ENCODE results near the gene BABAM2. TPM values are rescaled to one million over a fixed set of nuclear protein-coding genes. Genes with fewer than 3 reads are reported as not detected.

Gene BABAM2
- total RNA-seq, 1 experiment from 2014 or later = 43.5 TPM

- TF ChIP-seq CTCF (IDR thresholded peaks at IDR 0.05; ENCODE audit: unreplicated experiment) = no peak
- no peak overlapping the region for H3K27ac Mint-ChIP-seq (ENCODE audit: unreplicated experiment)
- H3K4me1 Mint-ChIP-seq (ENCODE audit: low read depth, unreplicated experiment) = no peaks in the 10 kb centered on the region
- no peaks in the 10 kb centered on the region for H3K27me3 Mint-ChIP-seq (ENCODE audit: unreplicated experiment)
- no TSS peak for BruUV-seq (replicated peaks)
- no peak for DNase-seq
- CTCF ChIA-PET = no interaction called here
- H3K9me3 Mint-ChIP-seq (ENCODE audit: low read depth, unreplicated experiment) = no peaks in the 10 kb centered on the region
- intact Hi-C loops (cut with micrococcal nuclease; ENCODE audit: unreplicated experiment) = no loop called here
- H3K36me3 Mint-ChIP-seq (ENCODE audit: insufficient read depth, unreplicated experiment) = no peaks in the 10 kb centered on the region
- H3K4me3 Mint-ChIP-seq (ENCODE audit: low read depth, unreplicated experiment) = no peak overlapping the region
These were observed 428.1 kb downstream of the BABAM2 start for GRCh38 chr2:28318462-28319117.

DNA sequence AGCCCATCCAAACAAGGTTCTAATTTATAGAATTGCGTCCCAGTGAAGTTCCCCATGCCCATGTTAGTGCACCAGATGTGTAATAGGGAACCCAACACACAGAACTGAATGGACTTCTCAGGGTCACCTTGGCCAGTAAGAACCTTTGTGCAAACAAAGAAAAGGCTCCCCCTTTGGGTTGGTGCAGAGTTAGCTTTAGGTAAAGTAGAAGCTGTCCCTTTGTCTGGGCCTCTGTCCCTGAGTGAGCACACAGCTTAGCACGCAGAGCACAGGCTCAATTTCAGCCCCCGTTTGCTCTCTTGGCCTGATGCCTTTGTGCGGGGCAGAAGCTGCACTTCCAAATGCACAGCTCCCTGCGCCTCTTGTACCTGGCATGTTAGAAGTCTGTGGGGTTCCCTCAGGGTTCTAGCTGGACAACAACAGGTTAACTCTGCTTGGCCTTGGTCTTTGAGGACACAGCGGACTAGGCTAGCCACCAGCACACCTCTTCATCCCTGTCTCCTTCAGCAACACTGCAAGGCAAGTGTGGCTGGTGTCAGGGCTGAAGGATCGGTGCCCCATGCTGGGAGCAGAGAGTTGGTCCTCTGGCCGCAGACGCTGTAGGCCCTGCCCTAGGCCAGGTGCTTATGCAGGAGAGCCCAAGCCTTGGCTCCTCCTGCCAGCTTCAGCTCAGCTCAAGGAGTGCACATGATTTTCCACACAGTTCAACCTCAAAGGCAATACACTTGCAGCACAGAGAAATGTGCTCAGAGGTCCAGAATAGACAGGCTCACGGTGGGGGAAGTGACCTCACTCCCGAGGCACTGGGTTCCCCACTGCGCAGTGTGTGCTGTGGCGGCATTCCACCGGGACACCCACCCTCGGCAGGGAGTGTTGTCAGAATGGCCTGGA lies 428.8 kb downstream of the BABAM2 start:
- Mint-ChIP-seq H3K4me3 (ENCODE audit: low read depth, unreplicated experiment) (no peak overlapping the region), H3K4me1 (ENCODE audit: low read depth, unreplicated experiment) (no peaks in the 10 kb centered on the region), H3K36me3 (ENCODE audit: insufficient read depth, unreplicated experiment) (no peaks in the 10 kb centered on the region), H3K9me3 (ENCODE audit: low read depth, unreplicated experiment) (no peaks in the 10 kb centered on the region), H3K27ac (ENCODE audit: unreplicated experiment) (no peak overlapping the region), H3K27me3 (ENCODE audit: unreplicated experiment) (no peaks in the 10 kb centered on the region)
- no peak for TF ChIP-seq CTCF (IDR thresholded peaks at IDR 0.05; ENCODE audit: unreplicated experiment)
- intact Hi-C loops (cut with micrococcal nuclease; ENCODE audit: unreplicated experiment) = no loop called here
- no TSS peak for BruUV-seq (replicated peaks)
- CTCF ChIA-PET = no interaction called here
- DNase-seq = no peak

DNA sequence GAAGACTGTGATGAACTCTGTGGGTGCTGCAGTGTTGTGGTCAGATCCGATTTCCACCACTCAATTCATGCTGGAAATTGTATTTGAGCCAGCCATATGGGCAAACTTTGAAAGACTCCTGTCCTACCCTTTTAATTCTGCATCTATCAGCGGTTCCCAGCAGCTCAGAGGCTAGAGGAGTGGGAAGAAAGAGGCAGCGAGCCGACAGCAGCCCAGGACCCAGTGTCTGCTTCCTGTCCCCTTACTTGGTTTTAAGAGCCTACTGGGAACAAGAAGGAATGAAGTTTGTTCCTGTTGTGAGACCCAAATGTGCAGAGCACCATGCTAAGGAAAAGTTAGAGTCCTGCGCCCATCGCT lies 429.5 kb downstream of the BABAM2 start:
- H3K36me3 Mint-ChIP-seq (ENCODE audit: insufficient read depth, unreplicated experiment) = no peaks in the 10 kb centered on the region
- DNase-seq = no peak
- no peak for TF ChIP-seq CTCF (IDR thresholded peaks at IDR 0.05; ENCODE audit: unreplicated experiment)
- no peaks in the 10 kb centered on the region for H3K4me1 Mint-ChIP-seq (ENCODE audit: low read depth, unreplicated experiment)
- intact Hi-C loops (cut with micrococcal nuclease; ENCODE audit: unreplicated experiment) = no loop called here
- no TSS peak for BruUV-seq (replicated peaks)
- H3K27ac Mint-ChIP-seq (ENCODE audit: unreplicated experiment) = no peak overlapping the region
- no peak overlapping the region for H3K4me3 Mint-ChIP-seq (ENCODE audit: low read depth, unreplicated experiment)
- H3K9me3 Mint-ChIP-seq (ENCODE audit: low read depth, unreplicated experiment) = no peaks in the 10 kb centered on the region
- CTCF ChIA-PET = no interaction called here
- H3K27me3 Mint-ChIP-seq (ENCODE audit: unreplicated experiment) = no peaks in the 10 kb centered on the region

GRCh38 chr2:28320371-28320770 lies 429.8 kb downstream of the BABAM2 start:
- no TSS peak for BruUV-seq (replicated peaks)
- Mint-ChIP-seq H3K27me3 (ENCODE audit: unreplicated experiment) (no peaks in the 10 kb centered on the region), H3K36me3 (ENCODE audit: insufficient read depth, unreplicated experiment) (no peaks in the 10 kb centered on the region), H3K4me1 (ENCODE audit: low read depth, unreplicated experiment) (no peaks in the 10 kb centered on the region), H3K9me3 (ENCODE audit: low read depth, unreplicated experiment) (no peaks in the 10 kb centered on the region), H3K27ac (ENCODE audit: unreplicated experiment) (no peak overlapping the region), H3K4me3 (ENCODE audit: low read depth, unreplicated experiment) (no peak overlapping the region)
- no peak for TF ChIP-seq CTCF (IDR thresholded peaks at IDR 0.05; ENCODE audit: unreplicated experiment)
- intact Hi-C loops (cut with micrococcal nuclease; ENCODE audit: unreplicated experiment) = no loop called here
- no peak for DNase-seq
- CTCF ChIA-PET = interaction anchor here (0.6 kb wide), 1 partner anchor 246 kb away, joined by 5 read pairs; no protein-coding TSS in a partner anchor
